Mesenchymal stem cell (in vitro differentiated cells and primary cell): ENCODE results near the gene TENM4.

Source experiments
- DNase-seq: peaks from one replicate; pipeline ENCODE4 v3.0.0-alpha.2; 2013
- H2AFZ ChIP-seq: one replicate; pipeline ENCODE4 v1.6.1; 2013; ENCODE audit warnings: low read depth, mild to moderate bottlenecking, control low read depth, inconsistent platforms, low read length, moderate library complexity
- H2AK5ac ChIP-seq: 2 replicates; pipeline ENCODE4 v1.6.1; 2013; ENCODE audit warnings: low read length, moderate library complexity, mild to moderate bottlenecking, inconsistent platforms; ENCODE audit not compliant: severe bottlenecking
- H2BK120ac ChIP-seq: one replicate; pipeline ENCODE4 v1.6.1; 2013; ENCODE audit warnings: low read depth, mild to moderate bottlenecking, inconsistent platforms, low read length, moderate library complexity
- H2BK12ac ChIP-seq, 2 experiments: one replicate each; pipeline ENCODE4 v1.6.1; 2013; ENCODE audit warnings: inconsistent platforms in 2 of 2, low read length in 2 of 2, mild to moderate bottlenecking in 2 of 2, moderate library complexity in 2 of 2, control low read depth in 1 of 2
- H2BK15ac ChIP-seq: one replicate; pipeline ENCODE4 v1.6.1; 2013; ENCODE audit warnings: mild to moderate bottlenecking, low read depth, inconsistent platforms; ENCODE audit not compliant: poor library complexity, severe bottlenecking
- H2BK5ac ChIP-seq: 2 replicates; pipeline ENCODE4 v1.6.1; 2013; ENCODE audit warnings: low read depth, mild to moderate bottlenecking, low read length, control low read depth, inconsistent platforms; ENCODE audit not compliant: poor library complexity, severe bottlenecking
- H3K14ac ChIP-seq, 2 experiments: one replicate each; pipeline ENCODE4 v1.6.1; 2013; ENCODE audit warnings: inconsistent platforms in 2 of 2, low read length in 2 of 2, control low read depth in 1 of 2, mild to moderate bottlenecking in 1 of 2, moderate library complexity in 1 of 2
- H3K18ac ChIP-seq, 2 experiments: one replicate each; pipeline ENCODE4 v1.6.1; 2013; ENCODE audit warnings: inconsistent platforms in 2 of 2, low read length in 2 of 2, control low read depth in 1 of 2, low read depth in 1 of 2, mild to moderate bottlenecking in 1 of 2
- H3K23ac ChIP-seq, 2 experiments: one replicate each; pipeline ENCODE4 v1.6.1; 2013; ENCODE audit warnings: inconsistent platforms in 2 of 2, low read length in 2 of 2, mild to moderate bottlenecking in 2 of 2, moderate library complexity in 2 of 2, control low read depth in 1 of 2
- H3K27ac ChIP-seq: 2 replicates; pipeline ENCODE4 v1.5.1; 2013; ENCODE audit warnings: mild to moderate bottlenecking, moderate library complexity, low read length, control low read depth, inconsistent platforms; ENCODE audit not compliant: poor library complexity, severe bottlenecking
- H3K27me3 ChIP-seq, 2 experiments: 2 replicates each; pipeline versions ENCODE4 v1.6.1 to v1.7.0; 2013; ENCODE audit warnings: low read length in 2 of 2, mild to moderate bottlenecking in 2 of 2, moderate library complexity in 2 of 2, control low read depth in 1 of 2, inconsistent platforms in 1 of 2; ENCODE audit not compliant: control insufficient read depth in 1 of 2, insufficient read depth in 1 of 2
- H3K36me3 ChIP-seq, 2 experiments: 2 replicates each; pipeline versions ENCODE4 v1.6.1 to v1.7.0; 2013; ENCODE audit warnings: low read length in 2 of 2, control low read depth in 1 of 2, inconsistent platforms in 1 of 2, low read depth in 1 of 2, mild to moderate bottlenecking in 1 of 2; ENCODE audit not compliant: insufficient read depth in 2 of 2, control insufficient read depth in 1 of 2
- H3K4ac ChIP-seq, 2 experiments: one replicate each; pipeline ENCODE4 v1.6.1; 2013; ENCODE audit warnings: inconsistent platforms in 2 of 2, low read length in 2 of 2, mild to moderate bottlenecking in 2 of 2, moderate library complexity in 2 of 2, control low read depth in 1 of 2, low read depth in 1 of 2
- H3K4me1 ChIP-seq: 2 replicates; pipeline ENCODE4 v1.6.1; 2013; ENCODE audit warnings: low read depth, low read length, control low read depth; ENCODE audit not compliant: control insufficient read depth, insufficient read depth
- H3K4me2 ChIP-seq: 2 replicates; pipeline ENCODE4 v1.6.1; 2013; ENCODE audit warnings: low read length, mild to moderate bottlenecking, inconsistent platforms; ENCODE audit not compliant: poor library complexity, severe bottlenecking
- H3K4me3 ChIP-seq, 2 experiments: 2 replicates each; pipeline versions ENCODE4 v1.5.1 to v1.7.0; 2013; ENCODE audit warnings: low read length in 2 of 2, mild to moderate bottlenecking in 2 of 2, control low read depth in 1 of 2, low read depth in 1 of 2; ENCODE audit not compliant: insufficient read depth in 1 of 2
- H3K79me1 ChIP-seq: replicated peaks from 2 replicates; pipeline ENCODE4 v1.6.1; 2013; ENCODE audit warnings: mild to moderate bottlenecking, control low read depth, low read length, inconsistent platforms; ENCODE audit not compliant: poor library complexity, severe bottlenecking
- H3K9ac ChIP-seq: 2 replicates; pipeline ENCODE4 v1.7.0; 2013; ENCODE audit warnings: mild to moderate bottlenecking, low read length, moderate library complexity
- H3K9me3 ChIP-seq: 2 replicates; pipeline ENCODE4 v1.7.0; 2013; ENCODE audit warnings: mild to moderate bottlenecking, low read length; ENCODE audit not compliant: control insufficient read depth
- H4K8ac ChIP-seq: one replicate; pipeline ENCODE4 v1.6.1; 2013; ENCODE audit warnings: inconsistent platforms, mild to moderate bottlenecking, low read length, moderate library complexity
- H4K91ac ChIP-seq: one replicate; pipeline ENCODE4 v1.6.1; 2013; ENCODE audit warnings: mild to moderate bottlenecking, low read length, inconsistent platforms
- WGBS: methylation state at CpG from one replicate; pipeline ENCODE4 v1.1.7; 2013; ENCODE audit warnings: mixed read lengths; 5-methylcytosine and 5-hydroxymethylcytosine counted together

The TENM4 gene

GRCh38 chr11:78786086-78786485 lies 654.7 kb downstream of the TENM4 start:
- Histone ChIP-seq H3K4me1 (peaks cover 9% of the 10 kb centered on the region), H3K9me3 (no peaks in the 10 kb centered on the region), H3K23ac (no peak overlapping the region), H3K27me3 (no peaks in the 10 kb centered on the region), H3K9ac (no peak overlapping the region), H4K91ac (peak overlapping the region; percentile 70), H3K18ac (peak overlapping the region; percentile 17 to 95), H2BK120ac (peak overlapping the region; percentile 29), H3K14ac (no peak overlapping the region), H3K79me1 (no peaks in the 10 kb centered on the region), H3K27ac (no peak overlapping the region), H3K4me2 (no peak overlapping the region), H2AK5ac (no peak overlapping the region), H4K8ac (peak overlapping the region; percentile 59), H2AFZ (no peak overlapping the region), H2BK15ac (no peak overlapping the region), H3K36me3 (peaks cover 3 to 4% of the 10 kb centered on the region in 2 experiments), H2BK12ac (peak overlapping the region; percentile 29 to 91), H3K4me3 (no peak overlapping the region), H3K4ac (peak overlapping the region; percentile 15 to 91), H2BK5ac (no peak overlapping the region)
- peak; percentile 15 for DNase-seq
- 18% methylated on average over 5 of the region's 5 CpGs for WGBS

GRCh38 chr11:78784321-78785061 lies 656.3 kb downstream of the TENM4 start:
- WGBS, result 48% methylated on average over 8 of the region's 9 CpGs
- no peak overlapping the region for H3K9ac ChIP-seq

GRCh38 chr11:78783846-78784245 lies 657.0 kb downstream of the TENM4 start:
- Histone ChIP-seq H3K36me3 (peaks cover 0 to 4% of the 10 kb centered on the region in 2 experiments), H2BK15ac (no peak overlapping the region), H3K27ac (no peak overlapping the region), H3K79me1 (no peaks in the 10 kb centered on the region), H3K9me3 (no peaks in the 10 kb centered on the region), H3K4me3 (no peak overlapping the region), H3K14ac (no peak overlapping the region), H3K9ac (no peak overlapping the region), H2BK5ac (no peak overlapping the region), H2AFZ (no peak overlapping the region), H2BK120ac (no peak overlapping the region), H3K18ac (no peak overlapping the region), H3K4me1 (peaks cover 7% of the 10 kb centered on the region), H3K4ac (no peak overlapping the region), H4K8ac (no peak overlapping the region), H2AK5ac (no peak overlapping the region), H3K4me2 (no peak overlapping the region), H3K23ac (no peak overlapping the region), H3K27me3 (no peaks in the 10 kb centered on the region), H2BK12ac (no peak overlapping the region), H4K91ac (no peak overlapping the region)
- WGBS, result 2% methylated on average over 4 of the region's 5 CpGs
- peak; percentile 53 for DNase-seq

More at GRCh38 chr11:78784321-78785061, 656.3 kb downstream of the TENM4 start:
- Histone ChIP-seq H2AFZ (no peak overlapping the region), H2BK120ac (no peak overlapping the region), H3K79me1 (no peaks in the 10 kb centered on the region), H3K18ac (no peak overlapping the region), H3K27ac (no peak overlapping the region), H3K27me3 (no peaks in the 10 kb centered on the region), H3K4me1 (peaks cover 8% of the 10 kb centered on the region), H4K91ac (no peak overlapping the region), H2BK12ac (peak overlapping the region in 1 of 2 experiments; percentile 69), H3K36me3 (peaks cover 3 to 4% of the 10 kb centered on the region in 2 experiments), H2BK5ac (no peak overlapping the region), H3K14ac (no peak overlapping the region), H4K8ac (no peak overlapping the region), H2AK5ac (no peak overlapping the region), H3K4ac (no peak overlapping the region), H3K4me3 (no peak overlapping the region), H3K9me3 (no peaks in the 10 kb centered on the region), H3K23ac (no peak overlapping the region), H2BK15ac (no peak overlapping the region), H3K4me2 (no peak overlapping the region)
- DNase-seq, result peak; percentile 80

- Histone ChIP-seq H3K27ac (no peak overlapping the region), H3K23ac (no peak overlapping the region), H3K27me3 (no peaks in the 10 kb centered on the region), H2BK120ac (no peak overlapping the region), H3K4me2 (no peak overlapping the region), H3K4me1 (peaks cover 7% of the 10 kb centered on the region), H2BK15ac (no peak overlapping the region), H3K4me3 (no peak overlapping the region), H2BK5ac (no peak overlapping the region), H3K9ac (no peak overlapping the region), H4K91ac (no peak overlapping the region), H3K4ac (no peak overlapping the region), H2AFZ (no peak overlapping the region), H2AK5ac (no peak overlapping the region), H3K14ac (no peak overlapping the region), H3K79me1 (no peaks in the 10 kb centered on the region), H3K18ac (no peak overlapping the region), H3K9me3 (no peaks in the 10 kb centered on the region), H2BK12ac (peak overlapping the region in 1 of 2 experiments; percentile 45), H4K8ac (no peak overlapping the region), H3K36me3 (peaks cover 0 to 4% of the 10 kb centered on the region in 2 experiments)
- DNase-seq, result no peak
- WGBS, result 50% methylated on average over 1 of the region's 1 CpG
Observed at GRCh38 chr11:78783301-78783700, 657.5 kb downstream of the TENM4 start.
